Measurements from ENCODE around the gene CREBBP.

Gene CREBBP

GRCh38 chr16:3821184-3821583 lies 59.3 kb downstream of the CREBBP start:
- no peak for DNase-seq

GRCh38 chr16:3819746-3820724 lies 60.5 kb downstream of the CREBBP start:
- peak; percentile 97 for DNase-seq

DNA sequence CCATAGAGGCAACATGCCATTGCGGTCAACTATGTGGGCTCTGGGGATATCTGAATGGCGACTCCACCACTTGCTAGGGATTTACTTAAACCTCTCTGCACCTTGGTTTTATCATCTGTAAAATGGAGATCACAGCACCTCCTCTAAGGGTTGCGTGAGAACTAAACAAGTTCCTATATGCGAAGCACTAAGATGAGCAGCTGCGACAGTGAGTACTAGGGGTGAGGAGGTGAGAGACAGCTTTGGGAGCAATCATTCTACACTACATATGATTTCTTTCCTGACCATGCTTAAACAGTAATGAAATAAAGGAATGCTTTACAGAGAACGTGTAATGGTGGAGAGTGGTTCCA lies 61.4 kb downstream of the CREBBP start:
- DNase-seq = no peak

DNA sequence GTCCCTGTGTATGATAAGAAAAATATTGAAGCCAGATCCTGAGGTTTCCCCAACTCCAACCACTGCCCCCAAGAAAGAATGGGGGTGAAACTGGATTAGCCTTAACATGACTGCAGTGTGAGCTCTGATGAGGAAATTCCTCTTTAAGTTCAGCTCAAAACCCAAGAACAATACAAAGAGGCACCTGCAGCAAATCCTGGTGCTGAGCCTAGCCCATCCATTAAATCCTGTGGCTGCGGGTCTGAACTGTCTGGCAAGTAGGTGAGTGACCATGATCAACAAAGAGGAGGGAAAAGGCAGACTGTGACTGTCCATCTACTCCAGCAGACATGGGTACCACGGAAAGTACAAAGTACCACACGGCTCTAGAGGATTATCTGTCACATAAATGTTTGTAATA lies 64.2 kb downstream of the CREBBP start:
- DNase-seq = no peak

DNA sequence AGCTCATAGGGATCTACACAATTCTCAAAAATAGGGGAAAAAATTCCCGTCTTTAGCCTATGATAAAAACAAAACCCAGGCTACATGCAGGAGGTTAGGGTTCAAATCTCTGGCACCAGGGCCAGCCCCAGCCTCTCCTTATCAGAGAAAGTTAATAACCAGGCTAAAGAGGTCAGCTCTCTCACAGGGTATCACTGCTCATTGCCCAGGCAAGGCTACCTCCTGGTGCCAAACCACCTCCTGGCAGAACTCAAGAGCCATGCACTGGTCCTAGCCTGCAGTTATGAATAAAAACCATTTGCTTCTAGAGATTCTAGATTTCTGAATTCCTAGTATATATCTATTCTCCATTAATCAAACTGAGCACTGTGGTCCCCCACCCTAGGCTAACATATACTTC lies 65.8 kb downstream of the CREBBP start:
- no peak for DNase-seq

GRCh38 chr16:3812469-3813172 lies 67.9 kb downstream of the CREBBP start:
- no peak for DNase-seq

DNA sequence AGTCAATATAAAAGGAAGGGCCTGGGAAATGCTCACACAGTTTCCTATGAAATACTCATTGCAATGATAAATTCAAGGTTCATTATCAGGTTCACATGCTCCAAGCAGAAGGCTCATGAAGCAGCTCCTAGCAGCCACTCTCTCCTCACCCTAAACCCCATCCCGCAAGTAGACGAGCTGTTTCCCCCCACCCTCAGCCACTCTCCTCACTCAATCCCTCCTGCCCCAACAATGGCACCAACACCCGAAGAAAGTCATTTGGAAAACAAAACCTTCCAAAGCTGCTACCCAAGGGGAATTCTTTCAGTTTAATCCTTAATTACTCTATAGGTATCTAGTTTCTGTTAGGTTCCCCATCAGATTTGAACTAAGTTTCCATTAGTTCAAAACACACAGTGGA lies 69.7 kb downstream of the CREBBP start:
- no peak for DNase-seq

DNA sequence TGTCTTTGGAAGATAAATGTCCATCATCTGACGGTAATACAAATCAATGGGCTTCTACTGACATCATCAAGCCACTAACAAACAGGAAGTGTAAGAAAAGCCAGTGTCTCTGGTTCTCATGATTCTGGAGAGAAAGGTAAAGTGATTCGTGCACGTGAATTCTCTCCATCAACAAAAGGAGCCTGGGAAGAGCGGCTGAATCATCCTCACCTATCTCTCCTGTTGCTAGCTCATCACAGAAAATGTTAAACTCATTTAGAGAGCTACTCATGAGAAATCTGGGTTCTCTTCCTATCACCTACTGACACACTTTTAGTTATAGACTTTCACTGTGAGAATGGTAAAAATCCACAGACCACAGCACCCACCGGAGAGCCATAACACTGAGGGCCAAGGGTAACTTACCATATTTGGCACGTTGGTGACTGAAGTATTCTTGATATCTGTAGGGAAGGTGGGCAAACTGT lies 70.3 kb downstream of the CREBBP start:
- DNase-seq = no peak

DNA sequence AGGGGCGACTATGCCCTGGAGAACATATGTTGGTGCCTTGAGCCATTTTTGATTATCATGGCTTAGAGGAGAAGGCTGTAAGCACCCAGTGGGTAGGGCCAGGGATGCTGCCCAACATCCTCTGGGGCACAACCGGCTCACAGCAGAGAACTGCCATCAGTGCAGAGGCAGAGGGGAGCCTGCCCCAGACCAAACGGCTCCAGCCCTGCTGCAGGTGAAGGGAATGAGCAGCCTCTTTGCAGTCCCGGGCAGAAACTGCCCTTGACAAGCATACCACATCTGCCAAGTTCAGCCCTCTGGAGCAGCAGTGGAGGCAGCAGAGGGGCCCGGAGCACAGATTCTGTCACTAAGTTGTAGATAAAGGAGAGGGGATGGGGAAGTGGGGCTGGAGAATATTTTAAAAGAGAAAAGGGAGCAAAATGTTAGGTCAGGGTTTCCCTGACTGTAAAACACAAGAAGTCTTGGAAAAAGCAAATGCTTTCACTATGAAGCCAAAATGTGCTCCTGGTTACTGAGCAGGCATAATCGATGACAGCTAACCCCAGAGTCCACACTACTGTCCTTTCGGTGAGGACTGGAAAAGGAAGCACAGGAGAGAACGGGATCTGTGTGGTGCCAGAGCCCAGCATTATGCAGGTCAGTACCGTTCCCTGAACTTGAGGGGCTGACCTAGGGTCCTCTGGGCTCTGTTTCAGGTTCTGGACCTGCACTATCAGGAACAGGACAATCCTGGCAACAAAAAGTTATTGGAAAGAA lies 72.0 kb downstream of the CREBBP start:
- DNase-seq = no peak

DNA sequence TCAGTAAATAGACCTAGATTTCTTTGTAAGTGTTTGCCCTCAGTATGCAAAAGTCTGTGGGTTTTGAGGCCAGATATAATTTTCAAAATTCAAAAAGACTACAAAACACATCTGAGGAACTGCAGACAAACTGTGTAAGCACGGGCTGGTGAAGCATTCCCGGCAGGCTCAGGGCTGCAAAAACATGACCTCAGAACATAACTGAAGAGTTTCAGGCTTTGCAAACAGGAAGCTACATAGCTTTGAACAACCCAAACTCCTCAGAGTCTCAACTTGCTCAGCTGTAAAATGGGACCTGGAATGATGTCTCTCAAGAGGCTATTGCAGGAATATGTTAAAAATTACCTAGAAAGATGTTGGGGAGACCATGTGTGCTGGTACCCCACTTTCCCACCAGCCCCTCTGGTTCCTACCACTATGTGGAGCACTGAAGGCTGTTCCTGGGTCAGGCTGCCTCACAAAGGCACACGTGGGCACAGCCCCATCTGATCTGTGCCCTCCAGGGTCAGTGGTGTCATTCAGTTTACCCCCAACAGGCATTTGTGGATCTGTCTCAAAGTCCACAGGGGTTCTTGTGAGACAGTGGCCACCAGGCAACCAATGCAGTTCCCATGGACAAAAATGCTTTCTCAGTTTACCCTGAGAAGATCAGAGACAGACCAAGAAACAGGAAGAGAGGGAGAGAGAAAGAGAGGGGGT lies 72.9 kb downstream of the CREBBP start:
- DNase-seq = no peak

DNA sequence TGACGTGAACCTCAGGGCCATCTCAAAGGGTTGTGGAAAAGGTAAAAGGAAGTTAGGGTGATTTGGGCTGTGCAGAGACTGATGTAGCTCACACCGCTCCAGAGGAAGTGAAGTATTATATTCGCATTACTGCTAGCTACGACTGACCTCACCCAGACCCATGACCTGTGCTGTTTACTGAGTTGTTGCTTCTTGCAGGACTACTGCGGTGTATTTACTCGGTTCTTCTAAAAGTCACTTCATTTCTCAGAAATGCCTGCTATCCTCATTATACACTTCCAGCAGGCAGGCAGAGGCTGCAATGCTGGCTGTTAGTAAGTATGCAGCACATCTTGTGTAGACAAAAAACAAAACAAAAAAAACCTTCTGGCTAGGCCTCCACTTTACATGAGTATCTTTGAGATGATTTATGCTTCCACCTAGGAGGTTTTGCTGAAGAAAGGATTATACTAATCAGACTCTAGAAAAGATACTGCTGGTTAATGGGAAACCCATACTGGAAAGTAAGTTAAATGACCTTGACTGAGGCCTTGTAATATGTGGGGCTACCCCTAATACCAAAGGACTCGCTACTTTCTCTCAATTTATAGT lies 76.0 kb downstream of the CREBBP start:
- DNase-seq = no peak

GRCh38 chr16:3800477-3801270 lies 79.8 kb downstream of the CREBBP start:
- DNase-seq = no peak

- DNase-seq = no peak
Measured at GRCh38 chr16:3800019-3800418, 80.5 kb downstream of the CREBBP start.

- DNase-seq = no peak
Measured at GRCh38 chr16:3799354-3799753, 81.2 kb downstream of the CREBBP start.

DNA sequence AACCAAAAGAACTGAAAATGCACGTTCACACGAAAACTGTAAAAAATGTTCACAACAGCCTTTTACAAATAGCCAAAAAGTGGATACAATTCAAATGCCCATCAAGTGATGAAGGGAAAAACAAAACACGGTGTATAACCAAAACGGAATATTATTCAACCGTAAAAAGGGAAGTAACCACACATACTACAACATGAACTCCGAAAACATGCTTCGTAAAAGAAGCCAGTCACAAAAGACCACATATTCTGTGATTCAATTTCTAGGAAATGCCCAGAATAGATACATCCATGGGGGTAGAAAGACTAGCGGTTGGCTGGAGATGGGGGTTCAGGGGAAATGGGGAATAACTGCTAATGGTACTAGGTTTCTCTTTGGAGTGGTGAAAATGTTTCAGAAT lies 81.7 kb downstream of the CREBBP start:
- DNase-seq = no peak

DNA sequence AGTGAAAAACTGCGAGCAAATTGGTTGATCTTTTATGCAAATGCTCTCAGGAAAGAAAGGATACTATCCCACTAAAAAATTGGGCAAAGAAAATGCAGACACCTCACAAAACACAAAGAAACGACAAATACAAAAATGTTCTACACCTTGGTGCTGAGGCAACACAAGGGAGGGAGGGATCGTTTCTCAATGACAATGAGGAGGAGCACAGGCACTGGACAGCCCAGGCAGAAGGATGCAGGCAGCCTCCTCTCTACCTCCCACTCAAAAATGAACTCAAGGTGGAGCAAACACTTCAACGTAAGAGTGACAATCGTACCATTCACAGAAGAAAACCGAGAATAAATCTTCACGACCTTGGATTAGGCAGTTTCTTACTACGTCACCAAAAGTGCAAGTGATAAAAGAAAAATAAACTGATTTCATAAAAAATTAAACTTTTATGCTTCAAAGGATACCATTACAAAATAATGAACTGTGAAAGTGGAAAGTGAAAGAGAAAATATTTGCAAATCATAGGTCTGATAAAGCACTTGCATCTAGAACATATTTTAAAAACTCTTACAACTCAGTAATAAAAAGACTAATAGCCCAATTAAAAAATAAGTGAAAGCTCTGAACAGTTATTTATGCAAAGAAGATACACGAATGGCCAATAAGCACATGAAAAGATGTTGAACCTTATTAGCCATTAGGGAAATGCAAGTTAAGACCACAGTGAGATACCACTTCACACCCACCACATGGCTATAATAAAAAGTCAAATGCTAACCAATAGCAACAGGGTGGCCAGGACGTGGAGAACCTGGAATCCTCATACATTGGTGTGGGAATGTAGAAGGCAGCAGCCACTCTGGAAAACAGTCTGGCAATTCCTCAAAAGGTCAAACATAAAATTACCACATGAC lies 82.4 kb downstream of the CREBBP start:
- DNase-seq = no peak

DNA sequence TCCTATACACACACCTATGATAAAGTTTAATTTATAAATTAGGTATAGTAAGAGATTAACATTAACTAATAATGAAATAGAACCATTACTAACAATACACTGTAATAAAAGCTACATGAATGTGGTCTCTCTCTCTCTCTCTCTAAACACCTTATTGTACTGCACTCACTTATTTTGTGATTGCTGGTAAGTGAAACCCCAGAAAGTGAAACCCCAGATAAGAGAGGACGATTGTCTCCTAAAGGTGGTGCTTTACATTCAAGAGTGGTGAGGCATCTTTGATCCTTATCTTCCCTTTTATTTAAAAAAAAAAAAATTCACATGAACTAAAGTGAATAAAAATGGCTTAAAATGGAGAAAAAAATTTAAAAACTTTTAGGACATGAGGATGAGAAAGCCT lies 83.0 kb downstream of the CREBBP start:
- DNase-seq = no peak

- no peak for DNase-seq
Measured at GRCh38 chr16:3793161-3793576, 87.3 kb downstream of the CREBBP start.

- no peak for DNase-seq
Measured at GRCh38 chr16:3792472-3793012, 88.0 kb downstream of the CREBBP start.

- DNase-seq = no peak
Measured at GRCh38 chr16:3791701-3792100, 88.8 kb downstream of the CREBBP start.
